ENCODE measurements around the gene CPXM2.

Gene CPXM2

DNA sequence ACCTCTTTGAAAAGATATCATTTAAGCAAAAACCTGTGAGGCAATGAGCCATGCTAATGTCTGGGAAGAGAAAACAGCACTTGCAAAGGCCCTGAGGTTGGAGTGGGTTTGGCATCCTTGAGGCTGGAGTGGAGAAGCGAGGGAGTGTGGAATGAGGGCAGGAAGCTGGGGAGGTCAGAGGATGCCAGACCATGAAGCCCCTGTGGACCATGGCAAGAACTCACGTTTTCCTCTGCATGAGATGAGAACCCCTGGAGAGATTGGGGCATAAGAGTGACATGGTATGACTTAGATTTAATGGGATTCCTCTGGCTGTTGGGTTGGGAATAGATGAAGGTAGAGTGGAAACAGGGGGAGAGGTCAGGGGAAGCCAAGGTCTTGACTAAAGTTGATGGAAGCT is 176.1 kb downstream of the CPXM2 start:
- no peaks in the 10 kb centered on the region for H3K36me3 Mint-ChIP-seq
- H3K27ac Mint-ChIP-seq = no peak overlapping the region
- DNase-seq (no peak), ATAC-seq (replicated peaks) (no peak)
- H3K9me3 Mint-ChIP-seq = peaks cover 5 to 8% of the 10 kb centered on the region in 2 donors
- no peak overlapping the region for H3K4me3 Mint-ChIP-seq
- peaks cover 18 to 29% of the 10 kb centered on the region in 2 donors for H3K27me3 Mint-ChIP-seq
- H3K4me1 Mint-ChIP-seq = no peaks in the 10 kb centered on the region

DNA sequence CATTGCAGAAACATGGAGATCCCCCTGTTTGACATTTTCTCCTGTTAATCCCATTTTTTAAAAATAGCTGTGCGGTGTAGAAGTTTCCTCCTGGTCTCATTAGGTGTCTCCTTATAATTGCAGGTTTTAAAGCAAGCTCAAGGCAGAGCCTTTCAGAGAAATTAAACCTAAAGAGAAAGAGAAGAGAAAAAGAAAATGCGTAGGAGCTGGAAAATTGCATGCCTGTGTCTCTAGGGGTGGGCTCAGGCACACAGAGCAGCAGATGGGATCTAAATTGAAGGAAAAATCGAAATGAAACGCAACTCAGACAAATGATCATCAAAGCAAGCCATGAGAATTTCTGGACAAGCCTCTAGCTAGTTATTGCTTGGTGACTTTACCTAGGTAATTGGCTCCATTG is 185.4 kb downstream of the CPXM2 start:
- DNase-seq (no peak), ATAC-seq (replicated peaks) (no peak)
- Mint-ChIP-seq H3K36me3 (no peaks in the 10 kb centered on the region), H3K27ac (no peak overlapping the region), H3K27me3 (peaks cover 23 to 24% of the 10 kb centered on the region in 2 donors), H3K4me1 (no peaks in the 10 kb centered on the region), H3K4me3 (no peak overlapping the region), H3K9me3 (no peaks in the 10 kb centered on the region)

DNA sequence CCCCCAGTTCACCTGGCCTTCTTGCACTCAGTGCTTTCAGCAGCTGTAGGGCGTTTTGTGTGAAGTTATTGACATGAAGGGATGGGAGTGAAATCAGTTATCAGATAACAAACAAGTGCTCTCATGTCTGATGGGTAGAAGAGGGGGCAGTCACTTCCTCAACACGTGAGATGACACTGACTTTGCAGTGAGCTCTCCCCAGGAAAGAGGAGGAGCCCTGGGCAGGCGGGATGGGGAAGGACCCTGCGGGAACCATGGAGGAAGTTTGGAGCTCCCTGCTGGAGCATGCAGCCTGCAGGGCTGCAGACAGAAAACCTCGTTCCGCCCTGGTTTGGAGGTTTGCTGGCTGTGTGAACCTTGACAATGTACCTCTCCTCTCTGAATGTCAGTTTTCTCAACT is 186.8 kb downstream of the CPXM2 start:
- DNase-seq (no peak), ATAC-seq (replicated peaks) (no peak)
- no peaks in the 10 kb centered on the region for H3K4me1 Mint-ChIP-seq
- no peaks in the 10 kb centered on the region for H3K36me3 Mint-ChIP-seq
- no peaks in the 10 kb centered on the region for H3K9me3 Mint-ChIP-seq
- H3K4me3 Mint-ChIP-seq = no peak overlapping the region
- H3K27ac Mint-ChIP-seq = no peak overlapping the region
- H3K27me3 Mint-ChIP-seq = peaks cover 23 to 24% of the 10 kb centered on the region in 2 donors

DNA sequence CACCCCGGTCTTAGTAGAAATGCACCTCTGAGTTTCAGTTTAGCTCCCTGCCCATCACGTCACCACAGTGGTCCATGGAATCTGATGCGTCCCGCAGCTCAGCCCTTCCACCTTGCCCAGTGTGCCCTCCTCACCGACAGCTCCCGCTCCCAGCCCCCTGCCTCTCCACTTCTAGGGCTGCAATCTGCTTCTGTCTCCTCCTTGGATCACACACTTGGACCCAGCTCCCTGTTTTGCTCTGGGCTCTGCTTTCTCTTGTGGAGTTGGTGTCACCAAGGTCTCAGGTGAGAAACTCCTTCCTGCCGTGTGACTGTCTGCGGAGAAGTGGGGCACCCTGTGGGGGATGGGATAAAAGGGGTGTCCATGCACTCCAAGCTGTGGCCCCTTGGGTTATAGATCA is 187.5 kb downstream of the CPXM2 start:
- H3K27ac Mint-ChIP-seq = no peak overlapping the region
- no peaks in the 10 kb centered on the region for H3K9me3 Mint-ChIP-seq
- H3K27me3 Mint-ChIP-seq = peaks cover 23 to 24% of the 10 kb centered on the region in 2 donors
- ATAC-seq (replicated peaks) (no peak), DNase-seq (no peak)
- H3K4me1 Mint-ChIP-seq = no peaks in the 10 kb centered on the region
- H3K36me3 Mint-ChIP-seq = no peaks in the 10 kb centered on the region
- no peak overlapping the region for H3K4me3 Mint-ChIP-seq

DNA sequence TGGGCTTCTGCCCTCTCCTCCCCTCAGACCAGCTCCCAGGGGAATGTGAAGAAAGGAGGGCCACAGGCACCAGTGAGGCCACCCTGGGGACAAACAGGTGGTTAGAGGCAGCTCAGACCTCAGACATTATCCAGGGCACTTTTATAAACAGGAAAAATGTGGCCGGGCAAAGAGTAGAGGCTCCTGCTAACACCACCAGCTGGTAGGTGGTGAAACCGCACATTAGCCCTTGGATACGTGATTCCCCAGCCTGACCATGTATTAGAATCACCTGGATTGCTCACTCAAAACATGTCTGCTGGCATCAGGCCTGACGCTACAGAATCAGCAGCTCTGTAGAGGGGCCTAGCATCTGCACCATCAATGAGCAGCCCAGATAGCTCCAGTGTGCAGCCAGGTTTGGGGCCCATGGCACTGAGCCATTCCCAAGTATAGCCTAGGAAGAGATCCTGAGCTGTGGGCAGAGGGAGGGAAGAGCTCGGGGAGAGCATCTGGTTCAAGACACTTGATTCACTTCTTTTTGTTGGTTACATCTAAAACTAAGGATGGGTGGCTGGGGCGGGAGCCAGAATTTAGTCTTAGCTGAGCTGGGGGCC is 188.3 kb downstream of the CPXM2 start:
- Mint-ChIP-seq H3K27me3 (peaks cover 16 to 20% of the 10 kb centered on the region in 2 donors), H3K36me3 (no peaks in the 10 kb centered on the region), H3K4me3 (no peak overlapping the region), H3K9me3 (no peaks in the 10 kb centered on the region), H3K4me1 (no peaks in the 10 kb centered on the region), H3K27ac (no peak overlapping the region)
- DNase-seq = no peak
- ATAC-seq (replicated peaks) = no peak
